PFSK-1 (cell line): Measurements from ENCODE around the gene UNC93A.

Experiments used
- FOXP2 ChIP-seq: optimal IDR thresholded peaks from 2 replicates; pipeline ENCODE3; 2011; ENCODE audit warnings: borderline replicate concordance, control low read depth, inconsistent platforms; ENCODE audit not compliant: insufficient read depth; ENCODE audit errors: extremely low read length, extremely low read depth
- POLR2AphosphoS5 ChIP-seq: IDR thresholded peaks from 2 replicates; pipeline ENCODE4 v1.6.1; 2012; ENCODE audit warnings: low read depth, mild to moderate bottlenecking, control low read depth, low read length, moderate library complexity
- REST ChIP-seq, 2 experiments: IDR thresholded peaks; 2 replicates each; pipeline versions ENCODE4 v1.6.1 to v1.8.0; 2011 to 2012; ENCODE audit warnings: low read depth in 2 of 2, low read length in 2 of 2, control low read depth in 1 of 2, inconsistent platforms in 1 of 2, mild to moderate bottlenecking in 1 of 2, moderate library complexity in 1 of 2; ENCODE audit not compliant: insufficient read depth in 1 of 2
- SIN3A ChIP-seq: IDR thresholded peaks from 2 replicates; pipeline ENCODE4 v1.6.1; 2012; ENCODE audit warnings: mild to moderate bottlenecking, low read length, moderate library complexity, borderline replicate concordance; ENCODE audit not compliant: insufficient read depth
- TAF1 ChIP-seq: IDR thresholded peaks from 2 replicates; pipeline ENCODE4 v1.6.1; 2012; ENCODE audit warnings: low read length, control low read depth, borderline replicate concordance; ENCODE audit not compliant: insufficient read depth

UNC93A gene

GRCh38 chr6:167311286-167311685 is 20.2 kb downstream of the UNC93A start:
- TF ChIP-seq TAF1 (no peak), REST (IDR thresholded peaks at IDR 0.05; ENCODE audit: insufficient read depth in 1 of 2, low read depth in 2 of 2, low read length in 2 of 2) (no peak), POLR2AphosphoS5 (no peak)

- TF ChIP-seq FOXP2 (no peak), POLR2AphosphoS5 (no peak), SIN3A (no peak), TAF1 (no peak), REST (IDR thresholded peaks at IDR 0.05; ENCODE audit: insufficient read depth in 1 of 2, low read depth in 2 of 2, low read length in 2 of 2) (no peak)
Measured at GRCh38 chr6:167314180-167314821, 23.2 kb downstream of the UNC93A start.

GRCh38 chr6:167317172-167317571 is 26.1 kb downstream of the UNC93A start:
- TF ChIP-seq REST (IDR thresholded peaks at IDR 0.05; ENCODE audit: insufficient read depth in 1 of 2, low read depth in 2 of 2, low read length in 2 of 2) (no peak), FOXP2 (no peak), POLR2AphosphoS5 (no peak), TAF1 (no peak), SIN3A (no peak)

- TF ChIP-seq REST (IDR thresholded peaks at IDR 0.05; ENCODE audit: insufficient read depth in 1 of 2, low read depth in 2 of 2, low read length in 2 of 2) (no peak), SIN3A (no peak), FOXP2 (no peak), TAF1 (no peak), POLR2AphosphoS5 (no peak)
Measured at GRCh38 chr6:167323111-167323510, 32.0 kb downstream of the UNC93A start.

- TF ChIP-seq TAF1 (no peak), SIN3A (no peak), POLR2AphosphoS5 (no peak), FOXP2 (no peak), REST (IDR thresholded peaks at IDR 0.05; ENCODE audit: insufficient read depth in 1 of 2, low read depth in 2 of 2, low read length in 2 of 2) (no peak)
Measured at GRCh38 chr6:167324111-167324510, 33.0 kb downstream of the UNC93A start.
